GM12873 (cell line): ENCODE measurements around the gene TLE7.

ENCODE experiments used
- TF ChIP-seq, protein P1 (sequence below): IDR thresholded peaks from 2 replicates; pipeline ENCODE4 v1.5.1; 2012; ENCODE audit warnings: low read depth, mild to moderate bottlenecking, moderate library complexity, low read length, control low read depth; ENCODE audit not compliant: insufficient read depth; ENCODE audit errors: missing control alignments

The TLE7 gene

DNA sequence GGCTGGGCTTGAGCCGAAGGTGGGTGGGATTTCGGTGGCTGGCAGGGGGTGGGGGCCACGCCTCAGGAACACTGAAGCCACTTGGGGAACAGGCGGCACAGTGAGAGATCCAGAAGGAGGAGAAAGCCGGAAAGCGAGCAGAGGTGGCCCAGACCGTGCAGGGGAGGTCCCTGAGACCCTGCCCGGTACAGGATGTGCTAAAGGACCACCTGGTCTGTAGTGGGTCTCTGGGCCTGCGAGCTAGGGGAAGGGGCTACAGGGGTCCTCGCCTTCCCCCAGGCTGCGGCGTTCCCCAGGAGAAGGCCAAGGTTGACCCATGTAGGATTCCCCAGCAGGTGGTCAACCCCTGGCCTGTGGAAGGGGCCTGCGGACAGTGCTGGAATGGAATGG lies at the start of gene TLE7:
TLE7 (minus strand) TSS at position 4 of the 390 bp plus-strand sequence. CDS start 8,730 bp downstream, outside the sequence.
- TF ChIP-seq, protein P1, sequence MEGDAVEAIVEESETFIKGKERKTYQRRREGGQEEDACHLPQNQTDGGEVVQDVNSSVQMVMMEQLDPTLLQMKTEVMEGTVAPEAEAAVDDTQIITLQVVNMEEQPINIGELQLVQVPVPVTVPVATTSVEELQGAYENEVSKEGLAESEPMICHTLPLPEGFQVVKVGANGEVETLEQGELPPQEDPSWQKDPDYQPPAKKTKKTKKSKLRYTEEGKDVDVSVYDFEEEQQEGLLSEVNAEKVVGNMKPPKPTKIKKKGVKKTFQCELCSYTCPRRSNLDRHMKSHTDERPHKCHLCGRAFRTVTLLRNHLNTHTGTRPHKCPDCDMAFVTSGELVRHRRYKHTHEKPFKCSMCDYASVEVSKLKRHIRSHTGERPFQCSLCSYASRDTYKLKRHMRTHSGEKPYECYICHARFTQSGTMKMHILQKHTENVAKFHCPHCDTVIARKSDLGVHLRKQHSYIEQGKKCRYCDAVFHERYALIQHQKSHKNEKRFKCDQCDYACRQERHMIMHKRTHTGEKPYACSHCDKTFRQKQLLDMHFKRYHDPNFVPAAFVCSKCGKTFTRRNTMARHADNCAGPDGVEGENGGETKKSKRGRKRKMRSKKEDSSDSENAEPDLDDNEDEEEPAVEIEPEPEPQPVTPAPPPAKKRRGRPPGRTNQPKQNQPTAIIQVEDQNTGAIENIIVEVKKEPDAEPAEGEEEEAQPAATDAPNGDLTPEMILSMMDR: no peak

DNA sequence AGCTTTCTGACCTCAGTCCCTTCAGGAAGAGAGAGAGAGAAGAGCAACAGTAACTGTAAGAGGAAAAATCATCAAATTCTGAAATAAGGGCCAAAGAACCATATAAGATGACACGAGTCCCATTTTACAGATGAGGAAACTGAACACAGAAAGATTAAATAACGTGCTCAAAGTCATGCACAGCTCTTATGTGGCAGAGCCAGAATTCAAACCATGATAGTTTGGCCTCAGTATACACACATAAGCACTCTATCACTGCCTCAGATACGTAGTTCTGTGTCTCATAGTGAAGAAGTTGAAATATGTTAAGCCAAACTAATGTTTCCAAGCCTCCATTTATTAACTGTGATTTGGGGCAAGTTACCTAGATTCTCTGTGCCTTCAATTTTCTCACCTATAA lies 49.2 kb upstream of the TLE7 start:
- TF ChIP-seq, protein P1: no peak

DNA sequence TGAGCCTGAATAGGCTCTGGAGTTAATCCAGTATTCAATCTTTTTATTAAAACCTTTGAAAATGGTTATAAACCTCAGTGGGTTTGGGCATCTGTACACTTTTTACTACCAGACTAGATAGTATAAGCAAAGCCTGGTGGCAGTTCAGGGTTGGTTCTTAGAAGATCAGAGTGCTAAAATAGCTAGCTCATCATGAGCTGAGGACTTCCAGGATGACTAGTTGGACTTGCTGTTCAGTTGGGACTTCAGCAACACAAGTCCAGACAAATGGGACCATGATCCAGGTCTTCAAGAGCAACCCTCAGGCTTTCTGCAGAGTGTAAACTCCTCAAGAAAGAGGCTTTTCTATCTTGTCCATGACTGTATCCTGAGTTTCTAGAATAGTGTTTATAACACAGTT lies 48.5 kb upstream of the TLE7 start:
- TF ChIP-seq, protein P1: no peak

DNA sequence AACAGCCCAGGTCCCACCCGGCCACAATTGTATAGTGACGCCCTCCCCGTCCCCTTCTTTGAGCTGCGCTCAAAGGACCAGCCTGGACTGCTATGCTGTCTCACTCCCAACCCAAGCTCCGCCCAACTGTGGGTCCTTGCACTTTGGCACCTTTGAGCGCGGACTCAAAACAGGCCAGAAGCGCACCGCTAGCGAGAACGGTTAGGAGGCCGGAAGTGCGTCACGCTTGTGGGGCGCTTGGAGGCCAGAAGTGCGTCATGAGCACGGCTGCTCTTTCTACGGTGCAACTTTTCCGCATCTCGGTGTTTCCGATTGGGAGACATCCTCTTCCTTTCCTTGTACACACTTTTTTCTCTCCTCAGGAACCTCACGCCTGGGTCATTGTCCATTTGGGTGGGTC lies 47.3 kb upstream of the TLE7 start, which contains the start of gene ZNF19:
ZNF19 (minus strand) TSS at position 203 of the 400 bp plus-strand sequence. CDS start 7,210 bp downstream, outside the sequence.
- TF ChIP-seq, protein P1: no peak

DNA sequence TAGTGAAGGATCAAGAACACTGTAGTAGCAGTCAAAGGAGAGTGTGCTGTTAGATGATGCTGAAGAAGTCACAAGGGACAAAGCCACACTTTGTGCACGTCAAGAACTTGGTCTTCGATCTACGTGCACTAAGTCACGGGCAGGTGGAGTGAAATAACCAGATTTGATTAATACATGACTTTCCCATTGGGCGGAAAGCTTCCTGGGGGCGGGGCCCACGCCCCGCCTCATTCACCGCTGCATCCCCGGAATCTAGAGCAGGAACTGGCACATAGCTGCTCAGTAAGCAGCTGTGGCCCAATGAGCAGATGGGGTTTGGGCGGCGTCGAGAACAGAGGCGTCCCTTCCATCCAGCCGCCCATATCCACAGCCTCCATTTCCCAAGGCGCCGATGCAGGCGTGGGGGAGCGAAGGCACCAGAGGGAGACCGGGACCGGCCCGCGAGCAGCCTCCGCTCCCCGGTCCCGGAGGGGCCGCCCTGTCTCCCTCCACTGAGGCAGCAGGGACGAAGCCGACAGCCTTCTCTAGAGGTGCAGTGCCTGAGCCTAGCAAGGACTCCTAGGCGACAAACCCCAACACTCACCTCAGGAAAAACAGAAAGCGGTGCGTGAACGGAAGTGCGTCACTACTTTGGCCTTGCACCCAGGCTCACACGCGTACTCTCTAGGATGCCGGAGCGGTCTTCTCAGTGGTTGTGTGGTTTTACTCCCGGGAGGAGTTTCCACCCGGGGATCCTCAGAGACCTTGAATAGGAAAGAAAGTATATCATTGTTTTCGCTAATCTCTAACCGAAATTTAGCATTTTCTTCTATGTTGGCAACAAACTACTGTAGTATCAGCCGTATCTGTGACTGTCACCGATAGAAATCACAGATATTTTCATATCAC lies 42.4 kb upstream of the TLE7 start:
- TF ChIP-seq, protein P1: no peak

DNA sequence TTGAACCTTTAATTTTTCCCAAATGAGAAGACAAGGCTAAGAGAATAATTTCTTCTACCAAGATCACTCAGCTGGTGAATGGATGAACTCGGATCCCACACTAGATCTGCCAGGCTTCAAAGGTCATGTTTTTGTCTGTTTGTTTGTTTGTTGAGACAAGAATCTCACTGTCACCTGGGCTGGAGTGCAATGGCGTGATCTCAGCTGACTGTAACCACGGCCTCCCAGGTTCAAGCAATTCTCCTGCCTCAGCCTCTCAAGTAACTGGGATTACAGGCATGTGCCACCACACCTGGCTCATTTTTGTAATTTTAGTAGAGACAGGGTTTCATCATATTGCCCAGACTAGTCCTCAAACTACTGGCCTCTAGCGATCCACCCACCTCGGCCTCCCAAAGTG lies 40.7 kb upstream of the TLE7 start:
- TF ChIP-seq, protein P1: no peak

DNA sequence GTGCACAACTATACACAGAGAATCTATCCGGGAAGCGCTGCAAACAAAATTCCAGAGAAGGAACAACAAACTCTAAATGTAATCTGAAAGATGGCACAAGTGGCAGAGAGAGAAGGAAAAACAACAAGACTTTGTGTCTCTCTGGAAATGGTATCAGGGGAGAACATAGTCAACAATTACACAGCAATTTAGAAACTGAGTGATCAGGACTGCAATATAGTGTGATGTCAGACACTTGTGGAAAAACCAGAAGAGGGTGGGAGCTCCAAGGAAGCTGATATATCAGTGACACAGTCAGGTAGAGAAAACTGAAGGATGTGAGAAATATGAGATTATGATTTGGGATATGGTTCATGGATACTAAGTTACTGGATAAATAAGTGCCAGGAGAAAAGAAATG lies 39.1 kb upstream of the TLE7 start:
- TF ChIP-seq, protein P1: no peak
